Neural cell (in vitro differentiated cells): ENCODE measurements around the gene AP3S2. TPM values are rescaled to one million over a fixed set of nuclear protein-coding genes. Genes with fewer than 3 reads are reported as not detected.

Experiments used
- H2AFZ ChIP-seq: fragments of 200-600, 300-800 bp; sonication (generic), shearing (Covaris generic); 2 replicates; pipeline ENCODE4 v1.6.0; 2014; ENCODE audit warnings: low read depth, mild to moderate bottlenecking, antibody characterized with exemption, low read length, moderate library complexity
- H3F3A ChIP-seq: fragments of 200-600 bp; shearing (Covaris generic); 2 replicates; pipeline ENCODE4 v1.6.1; 2016; ENCODE audit warnings: mild to moderate bottlenecking, moderate library complexity, mixed read lengths, antibody characterized with exemption, low read length; ENCODE audit not compliant: insufficient read depth, poor library complexity, severe bottlenecking
- H3K27ac ChIP-seq: fragments of 200-600, 300-800 bp; sonication (generic), shearing (Covaris generic); 2 replicates; pipeline ENCODE4 v1.5.1; 2014; ENCODE audit warnings: mild to moderate bottlenecking, low read length, moderate library complexity
- H3K27me3 ChIP-seq: fragments of 300-800, 200-600 bp; sonication (generic), shearing (Covaris generic); 2 replicates; pipeline ENCODE4 v1.6.0; 2014; ENCODE audit warnings: mild to moderate bottlenecking, low read depth, low read length, moderate library complexity; ENCODE audit not compliant: insufficient read depth
- H3K36me3 ChIP-seq: fragments of 300-800, 200-600 bp; sonication (generic), shearing (Covaris generic); 2 replicates; pipeline ENCODE4 v1.5.1; 2014; ENCODE audit warnings: mild to moderate bottlenecking, antibody characterized with exemption, low read length, moderate library complexity; ENCODE audit not compliant: insufficient read depth
- H3K4me2 ChIP-seq: fragments of 300-800, 200-600 bp; sonication (generic), shearing (Covaris generic); 2 replicates; pipeline ENCODE4 v1.6.0; 2014; ENCODE audit warnings: mild to moderate bottlenecking, low read length
- H3K4me3 ChIP-seq: fragments of 300-800, 200-600 bp; sonication (generic), shearing (Covaris generic); 2 replicates; pipeline ENCODE4 v1.5.1; 2014; ENCODE audit warnings: mild to moderate bottlenecking, low read length, moderate library complexity
- H3K79me2 ChIP-seq: fragments of 200-600 bp; shearing (Covaris generic); replicated peaks from 2 replicates; pipeline ENCODE4 v1.6.0; 2014; ENCODE audit warnings: mild to moderate bottlenecking, low read length, moderate library complexity; ENCODE audit not compliant: insufficient read depth
- H3K9ac ChIP-seq: fragments of 300-800, 200-600 bp; sonication (generic), shearing (Covaris generic); 2 replicates; pipeline ENCODE4 v1.6.1; 2016; ENCODE audit warnings: mild to moderate bottlenecking, low read length, mixed read lengths
- H3K9me2 ChIP-seq: fragments of 200-600 bp; shearing (Covaris generic); 2 replicates; pipeline ENCODE4 v1.6.1; 2016; ENCODE audit warnings: mild to moderate bottlenecking, low read length, mixed read lengths; ENCODE audit not compliant: insufficient read depth
- H3K9me3 ChIP-seq: fragments of 200-600, 300-800 bp; sonication (generic), shearing (Covaris generic); 2 replicates; pipeline ENCODE4 v1.6.1; 2016; ENCODE audit warnings: mild to moderate bottlenecking, mixed run types, low read length, moderate library complexity, mixed read lengths
- H4K20me1 ChIP-seq: fragments of 200-600 bp; shearing (Covaris generic); 2 replicates; pipeline ENCODE4 v1.6.1; 2016; ENCODE audit warnings: mild to moderate bottlenecking, mixed run types; ENCODE audit not compliant: insufficient read depth
- CTCF ChIP-seq: fragments of 450-650 bp; IDR thresholded peaks from 2 replicates; pipeline ENCODE4 v1.5.1; 2014; ENCODE audit warnings: antibody characterized with exemption, mild to moderate bottlenecking, moderate library complexity; ENCODE audit not compliant: poor library complexity, severe bottlenecking
- EP300 ChIP-seq: fragments of 450-650 bp; conservative IDR thresholded peaks from 2 replicates; pipeline ENCODE4 v1.6.1; 2014; ENCODE audit warnings: antibody characterized with exemption, mild to moderate bottlenecking, moderate library complexity; ENCODE audit not compliant: poor library complexity, severe bottlenecking
- EZH2 ChIP-seq: fragments of 200-600, 300-800 bp; shearing (Covaris generic), sonication (generic); IDR thresholded peaks from 2 replicates; pipeline ENCODE4 v1.6.1; 2014; ENCODE audit warnings: antibody characterized with exemption, low read length, borderline replicate concordance, mild to moderate bottlenecking; ENCODE audit not compliant: insufficient read depth, poor library complexity, severe bottlenecking
- MXI1 ChIP-seq: fragments of 450-650 bp; conservative IDR thresholded peaks from 2 replicates; pipeline ENCODE4 v1.6.1; 2014; ENCODE audit warnings: antibody characterized with exemption, mild to moderate bottlenecking; ENCODE audit not compliant: poor library complexity, severe bottlenecking
- POLR2AphosphoS5 ChIP-seq: IDR thresholded peaks from 2 replicates; pipeline ENCODE4 v1.6.1; 2012
- RAD21 ChIP-seq: fragments of 450-650 bp; conservative IDR thresholded peaks from 2 replicates; pipeline ENCODE4 v1.6.1; 2014; ENCODE audit warnings: antibody characterized with exemption, mild to moderate bottlenecking, moderate library complexity
- REST ChIP-seq: IDR thresholded peaks from 2 replicates; pipeline ENCODE4 v1.6.1; 2012; ENCODE audit warnings: borderline replicate concordance
- SMC3 ChIP-seq: fragments of 450-650 bp; conservative IDR thresholded peaks from 2 replicates; pipeline ENCODE4 v1.6.1; 2014; ENCODE audit warnings: antibody characterized with exemption, mild to moderate bottlenecking, moderate library complexity; ENCODE audit not compliant: poor library complexity
- TAF1 ChIP-seq: IDR thresholded peaks from 2 replicates; pipeline ENCODE4 v1.6.1; 2012; ENCODE audit warnings: low read depth
- polyA plus RNA-seq: library from polyadenylated mRNA; depleted of rRNA; stranded (reverse); fragments of >200 nt; gene quantifications from 2 replicates; pipeline ENCODE4 v1.2.3, GENCODE V29; 2014

AP3S2 gene
- polyA plus RNA-seq, 1 donor from 2014 or later = 47.6 TPM

- no peak overlapping the region for H3K4me3 ChIP-seq
- H3K9me3 ChIP-seq = no peaks in the 10 kb centered on the region
- no peaks in the 10 kb centered on the region for H3K36me3 ChIP-seq
- H3K79me2 ChIP-seq = no peaks in the 10 kb centered on the region
- H3K27ac ChIP-seq = no peak overlapping the region
- H3F3A ChIP-seq = no peaks in the 10 kb centered on the region
- H3K27me3 ChIP-seq = no peaks in the 10 kb centered on the region
- H4K20me1 ChIP-seq = no peaks in the 10 kb centered on the region
- H2AFZ ChIP-seq = no peak overlapping the region
- no peak overlapping the region for H3K4me2 ChIP-seq
- H3K9me2 ChIP-seq = no peaks in the 10 kb centered on the region
- H3K9ac ChIP-seq = no peak overlapping the region
- no peak for TF ChIP-seq POLR2AphosphoS5
- no peak for TF ChIP-seq EP300
- no peak for TF ChIP-seq RAD21
- no peak for TF ChIP-seq EZH2
- no peak for TF ChIP-seq CTCF
- TF ChIP-seq MXI1 = no peak
- TF ChIP-seq SMC3 = no peak
- no peak for TF ChIP-seq REST
- no peak for TF ChIP-seq TAF1
These were observed 99.1 kb downstream of the AP3S2 start for GRCh38 chr15:89794627-89795241.

GRCh38 chr15:89792106-89792805 is 101.5 kb downstream of the AP3S2 start:
- Histone ChIP-seq H3K36me3 (no peaks in the 10 kb centered on the region), H4K20me1 (no peaks in the 10 kb centered on the region), H3K4me2 (no peak overlapping the region), H3F3A (no peaks in the 10 kb centered on the region), H3K79me2 (no peaks in the 10 kb centered on the region), H3K9ac (no peak overlapping the region), H3K27me3 (no peaks in the 10 kb centered on the region), H3K9me3 (peaks cover 8% of the 10 kb centered on the region), H2AFZ (no peak overlapping the region), H3K9me2 (no peaks in the 10 kb centered on the region), H3K27ac (no peak overlapping the region), H3K4me3 (no peak overlapping the region)
- TF ChIP-seq EP300 (no peak), TAF1 (no peak), RAD21 (no peak), EZH2 (no peak), SMC3 (no peak), REST (no peak), MXI1 (no peak), POLR2AphosphoS5 (no peak), CTCF (no peak)
